ENCODE measurements around the gene TPCN1.

TPCN1 gene

GRCh38 chr12:113316155-113316554 is 94.9 kb downstream of the TPCN1 start:
- no peak overlapping the region for H3K4me3 ChIP-seq (ENCODE audit: severe bottlenecking)
- peak; percentile 24 for TF ChIP-seq CTCF (IDR thresholded peaks at IDR 0.05; ENCODE audit: poor library complexity, severe bottlenecking)
- DNase-seq (ENCODE audit: low spot score) (no peak), ATAC-seq (ENCODE audit: low read depth) (no peak)
- no peaks in the 10 kb centered on the region for H3K9me3 ChIP-seq (ENCODE audit: severe bottlenecking)
- H3K27ac ChIP-seq (ENCODE audit: poor library complexity, severe bottlenecking): no peak overlapping the region
- H3K4me1 ChIP-seq (ENCODE audit: insufficient read depth, poor library complexity, severe bottlenecking): no peaks in the 10 kb centered on the region
- no peaks in the 10 kb centered on the region for H3K27me3 ChIP-seq (ENCODE audit: insufficient read depth, poor library complexity, severe bottlenecking)
- H3K36me3 ChIP-seq (ENCODE audit: low read depth): peaks cover 23% of the 10 kb centered on the region

- no peaks in the 10 kb centered on the region for H3K9me3 ChIP-seq (ENCODE audit: severe bottlenecking)
- no peaks in the 10 kb centered on the region for H3K4me1 ChIP-seq (ENCODE audit: insufficient read depth, poor library complexity, severe bottlenecking)
- H3K27me3 ChIP-seq (ENCODE audit: insufficient read depth, poor library complexity, severe bottlenecking): no peaks in the 10 kb centered on the region
- ATAC-seq (ENCODE audit: low read depth) (no peak), DNase-seq (ENCODE audit: low spot score) (no peak)
- TF ChIP-seq CTCF (IDR thresholded peaks at IDR 0.05; ENCODE audit: poor library complexity, severe bottlenecking): no peak
- H3K4me3 ChIP-seq (ENCODE audit: severe bottlenecking): no peak overlapping the region
- peaks cover 26% of the 10 kb centered on the region for H3K36me3 ChIP-seq (ENCODE audit: low read depth)
- H3K27ac ChIP-seq (ENCODE audit: poor library complexity, severe bottlenecking): no peak overlapping the region
Observed at GRCh38 chr12:113317122-113317521, 95.9 kb downstream of the TPCN1 start.

GRCh38 chr12:113318046-113318656 is 96.9 kb downstream of the TPCN1 start:
- DNase-seq (ENCODE audit: low spot score): no peak
- H3K27me3 ChIP-seq (ENCODE audit: insufficient read depth, poor library complexity, severe bottlenecking): no peaks in the 10 kb centered on the region
- no peaks in the 10 kb centered on the region for H3K9me3 ChIP-seq (ENCODE audit: severe bottlenecking)
- no peak for ATAC-seq (ENCODE audit: low read depth)
- no peaks in the 10 kb centered on the region for H3K4me1 ChIP-seq (ENCODE audit: insufficient read depth, poor library complexity, severe bottlenecking)
- H3K4me3 ChIP-seq (ENCODE audit: severe bottlenecking): no peak overlapping the region
- H3K36me3 ChIP-seq (ENCODE audit: low read depth): peaks cover 19% of the 10 kb centered on the region
- H3K27ac ChIP-seq (ENCODE audit: poor library complexity, severe bottlenecking): no peak overlapping the region
- TF ChIP-seq CTCF (IDR thresholded peaks at IDR 0.05; ENCODE audit: poor library complexity, severe bottlenecking): no peak

GRCh38 chr12:113318900-113319628 is 97.8 kb downstream of the TPCN1 start:
- Histone ChIP-seq H3K4me3 (ENCODE audit: severe bottlenecking) (no peak overlapping the region), H3K36me3 (ENCODE audit: low read depth) (peaks cover 19% of the 10 kb centered on the region), H3K27me3 (ENCODE audit: insufficient read depth, poor library complexity, severe bottlenecking) (no peaks in the 10 kb centered on the region), H3K27ac (ENCODE audit: poor library complexity, severe bottlenecking) (no peak overlapping the region), H3K4me1 (ENCODE audit: insufficient read depth, poor library complexity, severe bottlenecking) (no peaks in the 10 kb centered on the region), H3K9me3 (ENCODE audit: severe bottlenecking) (no peaks in the 10 kb centered on the region)
- no peak for ATAC-seq (ENCODE audit: low read depth)
- no peak for TF ChIP-seq CTCF (IDR thresholded peaks at IDR 0.05; ENCODE audit: poor library complexity, severe bottlenecking)
- no peak for DNase-seq (ENCODE audit: low spot score)

GRCh38 chr12:113320401-113320800 is 99.1 kb downstream of the TPCN1 start:
- DNase-seq (ENCODE audit: low spot score) (no peak), ATAC-seq (ENCODE audit: low read depth) (no peak)
- TF ChIP-seq CTCF (IDR thresholded peaks at IDR 0.05; ENCODE audit: poor library complexity, severe bottlenecking): no peak
- Histone ChIP-seq H3K27ac (ENCODE audit: poor library complexity, severe bottlenecking) (no peak overlapping the region), H3K36me3 (ENCODE audit: low read depth) (peaks cover 19% of the 10 kb centered on the region), H3K27me3 (ENCODE audit: insufficient read depth, poor library complexity, severe bottlenecking) (no peaks in the 10 kb centered on the region), H3K4me3 (ENCODE audit: severe bottlenecking) (no peak overlapping the region), H3K9me3 (ENCODE audit: severe bottlenecking) (no peaks in the 10 kb centered on the region), H3K4me1 (ENCODE audit: insufficient read depth, poor library complexity, severe bottlenecking) (no peaks in the 10 kb centered on the region)

All from RWPE2 (cell line).